GOT3 (cell line): ENCODE results near the gene LNP1.
"Not testable (repeated sequence)": the region's sequence is repeated elsewhere in the genome, so short reads cannot be mapped to it uniquely, and the experiment has no call there.

Experiments
- DNase-seq: peaks from one replicate; lab custom pipeline; 2025; ENCODE audit warnings: mixed read lengths; lab: John Stamatoyannopoulos, UW

LNP1 gene

GRCh38 chr3:100400780-100401673 lies at the start of gene LNP1, which contains the start of gene TOMM70:
TSS of gene LNP1 (plus strand) at chr3:100401539. CDS start at chr3:100429730, 28,191 bp downstream.
TSS of gene TOMM70 (minus strand) at chr3:100401089. CDS start at chr3:100400949, 140 bp downstream.
- peak; percentile 94 for DNase-seq

- DNase-seq: not testable (repeated sequence)
Observed at GRCh38 chr3:100351770-100352169, 49.6 kb upstream of the LNP1 start.

- DNase-seq: no peak
Observed at GRCh38 chr3:100352296-100353231, 48.8 kb upstream of the LNP1 start.

GRCh38 chr3:100354850-100355249 lies 46.5 kb upstream of the LNP1 start:
- DNase-seq: no peak

GRCh38 chr3:100358413-100358812 lies 42.9 kb upstream of the LNP1 start:
- DNase-seq: no peak

GRCh38 chr3:100359035-100359434 lies 42.3 kb upstream of the LNP1 start:
- no peak for DNase-seq

GRCh38 chr3:100360757-100361496 lies 40.4 kb upstream of the LNP1 start:
- no peak for DNase-seq

GRCh38 chr3:100361897-100362296 lies 39.4 kb upstream of the LNP1 start:
- no peak for DNase-seq

- no peak for DNase-seq
Observed at GRCh38 chr3:100364421-100364820, 36.9 kb upstream of the LNP1 start.

- DNase-seq: no peak
Observed at GRCh38 chr3:100366424-100366823, 34.9 kb upstream of the LNP1 start.

- no peak for DNase-seq
Observed at GRCh38 chr3:100368441-100368840, 32.9 kb upstream of the LNP1 start.

GRCh38 chr3:100370756-100371155 lies 30.6 kb upstream of the LNP1 start:
- DNase-seq: no peak

GRCh38 chr3:100374521-100374920 lies 26.8 kb upstream of the LNP1 start:
- DNase-seq: no peak

- no peak for DNase-seq
Observed at GRCh38 chr3:100376301-100376700, 25.0 kb upstream of the LNP1 start.

GRCh38 chr3:100384733-100385525 lies 16.4 kb upstream of the LNP1 start:
- no peak for DNase-seq

GRCh38 chr3:100386437-100387074 lies 14.8 kb upstream of the LNP1 start:
- no peak for DNase-seq

GRCh38 chr3:100389025-100389424 lies 12.3 kb upstream of the LNP1 start:
- no peak for DNase-seq

- DNase-seq: no peak
Observed at GRCh38 chr3:100395679-100396431, 5.5 kb upstream of the LNP1 start.

GRCh38 chr3:100396967-100397366 lies 4.4 kb upstream of the LNP1 start:
- DNase-seq: no peak
